GM19324 (cell line): ENCODE data around the gene CHMP4A.

Experiments
- ATAC-seq: cut with Tn5 transposase; IDR thresholded peaks from one replicate; pipeline ENCODE4 v1.9.1; 2021; ENCODE audit warnings: mild to moderate bottlenecking, moderate library complexity; ENCODE audit not compliant: unreplicated experiment, low FRiP score

Gene CHMP4A

GRCh38 chr14:24182110-24182882 is 31.0 kb downstream of the CHMP4A start:
- no peak for ATAC-seq

DNA sequence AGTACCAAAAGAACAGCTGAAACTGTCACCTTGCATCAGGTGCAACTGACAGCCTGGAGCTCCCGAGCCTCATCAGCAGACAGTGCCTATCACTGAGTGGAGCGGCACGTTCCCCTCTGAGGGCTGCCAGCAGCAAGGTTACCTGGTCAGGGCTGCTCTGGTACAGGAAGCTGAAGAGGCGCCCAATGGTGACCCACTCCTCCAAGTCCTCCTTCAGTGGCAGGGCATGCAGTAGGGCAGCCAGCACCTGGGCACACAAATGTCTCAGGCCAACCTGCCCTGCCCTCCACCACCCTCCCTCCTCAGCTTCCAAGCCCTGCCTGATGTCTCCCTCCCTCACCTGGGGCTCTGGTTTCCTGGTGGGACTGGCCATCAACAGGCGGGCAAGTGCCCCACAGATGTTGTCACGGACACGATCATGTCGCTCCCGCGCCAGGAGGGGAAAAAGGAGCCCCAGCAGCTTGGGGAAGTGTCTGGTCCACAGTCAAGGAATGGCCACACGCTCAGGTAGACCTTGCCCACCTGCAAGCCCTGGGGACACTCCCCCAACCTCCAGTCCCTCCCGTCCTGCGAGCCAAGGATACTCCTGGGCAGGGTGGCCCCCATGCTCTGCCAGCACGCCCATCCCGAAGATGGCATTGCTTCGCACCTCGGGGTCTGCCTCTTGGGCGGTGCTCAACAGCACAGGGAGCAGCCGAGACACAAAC is 31.8 kb downstream of the CHMP4A start:
- ATAC-seq = no peak

DNA sequence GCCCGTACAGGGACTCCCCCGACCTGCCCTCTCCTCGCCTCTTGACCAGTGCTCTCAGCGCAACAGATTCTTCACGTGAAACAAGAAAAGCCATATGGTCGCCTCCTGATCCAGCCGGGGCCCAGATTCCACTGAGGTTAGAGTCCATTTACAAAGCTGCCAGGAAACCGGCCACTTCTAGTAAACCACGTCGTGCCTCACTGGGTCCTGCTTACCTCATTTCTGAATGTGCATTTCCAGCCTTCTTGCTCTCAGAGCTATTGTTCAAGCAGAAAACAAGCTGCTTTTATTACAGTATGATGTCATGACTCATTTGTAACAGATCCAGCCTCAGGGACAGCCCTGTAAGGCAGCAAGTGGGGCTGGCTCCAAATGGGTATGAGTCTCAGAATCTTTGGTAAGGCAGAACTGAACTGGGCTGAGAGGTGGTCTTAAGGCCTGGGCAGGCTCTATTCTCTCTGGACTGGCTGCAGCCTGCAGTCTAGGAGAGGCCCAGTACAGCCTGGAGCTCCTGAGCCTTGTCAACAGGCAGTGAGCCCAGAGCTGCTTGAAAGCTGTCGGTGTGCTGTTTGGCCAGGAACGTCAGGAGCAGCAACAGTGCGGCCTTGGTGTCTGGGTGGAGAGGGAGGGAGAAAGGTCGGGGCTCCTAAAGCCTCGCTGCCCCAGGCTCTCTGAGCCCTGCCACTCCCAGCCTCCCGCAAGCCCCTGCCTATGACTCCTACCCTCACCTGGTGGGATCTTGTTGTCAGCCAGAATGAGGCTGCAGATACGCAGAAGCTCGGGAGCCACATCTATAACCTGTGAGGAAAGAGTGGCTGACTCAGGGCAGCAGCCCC is 33.1 kb downstream of the CHMP4A start:
- ATAC-seq = no peak

GRCh38 chr14:24179294-24179960 is 33.9 kb downstream of the CHMP4A start:
- ATAC-seq = no peak

DNA sequence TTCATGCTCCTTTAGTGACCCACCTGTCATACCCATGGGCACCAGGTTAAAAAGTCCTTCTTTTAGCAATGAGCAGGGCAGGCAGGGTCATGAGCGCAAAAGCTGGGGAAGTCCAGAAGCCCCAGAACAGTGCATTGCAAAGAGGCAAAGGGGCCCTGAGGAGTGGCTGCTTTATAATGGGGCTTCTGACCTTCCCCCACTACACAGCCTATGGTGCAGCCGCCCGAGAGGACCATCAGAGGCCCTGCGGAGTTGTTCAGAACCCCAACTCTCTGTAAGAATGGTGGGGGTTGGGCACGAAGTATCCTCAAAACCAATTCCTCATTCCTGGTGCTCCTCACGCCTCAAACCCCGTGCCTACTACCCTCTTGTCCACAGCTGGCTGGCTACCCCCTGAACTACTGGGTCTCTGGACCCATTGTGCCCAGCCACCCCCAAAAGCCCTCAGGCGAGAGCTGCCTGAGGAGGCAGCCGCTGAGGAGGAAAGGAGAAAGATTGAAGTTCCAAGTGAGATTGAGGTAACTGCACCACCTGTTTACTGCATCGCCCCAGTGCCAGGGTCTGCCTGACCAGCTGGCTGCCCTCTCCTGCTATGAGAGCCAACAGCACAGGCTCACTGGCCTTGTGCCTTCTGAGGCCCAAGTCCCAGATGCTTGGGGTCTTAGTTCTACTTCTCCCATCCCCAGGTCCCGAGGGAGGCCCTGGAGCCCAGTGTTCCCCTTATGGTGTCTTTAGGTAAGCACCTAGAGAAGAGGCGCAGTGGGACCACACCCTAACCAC is 34.7 kb downstream of the CHMP4A start:
- no peak for ATAC-seq

- ATAC-seq = no peak
Observed at GRCh38 chr14:24177891-24178290, 35.4 kb downstream of the CHMP4A start.

GRCh38 chr14:24177041-24177825 is 36.1 kb downstream of the CHMP4A start:
- ATAC-seq = no peak

DNA sequence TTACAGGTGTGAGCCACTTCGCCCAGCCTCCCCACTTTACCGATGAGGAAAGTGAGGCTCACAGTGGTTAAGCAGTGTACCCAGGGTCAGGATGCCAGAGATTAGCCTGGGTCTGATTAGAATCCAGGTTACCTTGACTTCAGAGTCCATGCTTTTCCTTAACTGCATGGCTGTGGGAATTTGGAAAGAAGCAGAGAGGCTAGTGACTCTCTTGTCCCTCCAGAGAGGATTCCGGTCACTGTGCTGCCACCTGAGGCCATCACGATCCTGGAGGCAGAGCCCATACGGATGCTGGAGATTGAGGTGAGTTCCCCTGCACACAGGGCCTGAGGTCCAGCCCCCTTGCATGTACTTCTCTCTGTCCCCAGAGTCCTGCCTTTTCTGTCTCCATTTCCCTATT is 36.7 kb downstream of the CHMP4A start:
- ATAC-seq = no peak

DNA sequence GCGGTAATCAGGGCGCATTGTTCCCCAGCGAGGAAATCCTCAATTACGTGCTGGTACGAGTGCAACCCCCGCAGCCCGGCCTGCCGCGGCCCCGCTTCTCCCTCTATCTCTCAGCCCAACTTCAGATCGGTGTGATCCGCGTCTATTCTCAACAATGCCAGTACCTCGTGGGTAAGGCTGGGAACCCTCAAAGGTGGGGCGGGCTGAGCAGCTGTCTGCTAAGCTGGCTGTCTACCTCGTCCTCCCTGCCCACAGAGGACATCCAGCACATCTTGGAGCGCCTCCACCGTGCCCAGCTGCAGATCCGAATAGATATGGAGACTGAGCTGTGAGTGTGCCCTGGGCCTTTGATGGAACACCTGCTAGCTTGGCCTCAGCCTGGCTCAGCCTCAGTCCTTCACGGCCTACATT is 40.4 kb downstream of the CHMP4A start:
- no peak for ATAC-seq

GRCh38 chr14:24172261-24172860 is 40.9 kb downstream of the CHMP4A start:
- ATAC-seq = no peak

- peak; percentile 83 for ATAC-seq
Observed at GRCh38 chr14:24171422-24172260, 41.6 kb downstream of the CHMP4A start, which contains the start of gene REC8. TSS of gene REC8 (plus strand) at chr14:24172080. CDS start at chr14:24172553, 473 bp downstream.

- ATAC-seq = no peak
Observed at GRCh38 chr14:24167469-24168114, 45.7 kb downstream of the CHMP4A start.

DNA sequence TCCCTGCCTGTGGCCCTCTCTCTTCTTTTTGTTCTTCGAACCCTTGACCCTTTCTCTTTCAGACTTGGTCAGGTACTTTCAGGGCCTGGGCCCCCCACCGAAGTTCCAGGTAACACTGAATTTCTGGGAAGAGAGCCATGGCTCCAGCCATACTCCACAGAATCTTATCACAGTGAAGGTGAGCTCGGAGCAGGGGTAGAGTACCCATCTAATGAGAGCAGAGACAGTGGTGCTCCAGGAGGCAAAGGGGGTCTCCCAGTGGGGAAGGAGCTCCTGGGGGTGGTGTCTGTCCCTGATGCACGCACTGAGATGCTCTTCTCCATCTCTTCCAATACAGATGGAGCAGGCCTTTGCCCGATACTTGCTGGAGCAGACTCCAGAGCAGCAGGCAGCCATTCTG is 47.5 kb downstream of the CHMP4A start:
- ATAC-seq = no peak

GRCh38 chr14:24164518-24164991 is 48.7 kb downstream of the CHMP4A start:
- ATAC-seq = no peak

DNA sequence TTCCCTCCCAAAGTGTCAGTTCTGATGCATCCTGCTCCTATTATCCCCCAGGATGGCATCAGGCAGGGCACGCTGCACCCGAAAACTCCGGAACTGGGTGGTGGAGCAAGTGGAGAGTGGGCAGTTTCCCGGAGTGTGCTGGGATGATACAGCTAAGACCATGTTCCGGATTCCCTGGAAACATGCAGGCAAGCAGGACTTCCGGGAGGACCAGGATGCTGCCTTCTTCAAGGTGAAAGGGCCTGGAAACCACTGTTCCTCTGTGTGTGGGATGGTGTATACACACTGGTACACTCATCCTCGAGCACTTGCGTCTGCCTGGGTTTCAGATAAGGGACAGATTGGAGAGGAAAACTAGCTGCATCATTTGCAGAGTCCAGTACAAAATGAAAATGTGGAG is 51.2 kb downstream of the CHMP4A start:
- no peak for ATAC-seq

DNA sequence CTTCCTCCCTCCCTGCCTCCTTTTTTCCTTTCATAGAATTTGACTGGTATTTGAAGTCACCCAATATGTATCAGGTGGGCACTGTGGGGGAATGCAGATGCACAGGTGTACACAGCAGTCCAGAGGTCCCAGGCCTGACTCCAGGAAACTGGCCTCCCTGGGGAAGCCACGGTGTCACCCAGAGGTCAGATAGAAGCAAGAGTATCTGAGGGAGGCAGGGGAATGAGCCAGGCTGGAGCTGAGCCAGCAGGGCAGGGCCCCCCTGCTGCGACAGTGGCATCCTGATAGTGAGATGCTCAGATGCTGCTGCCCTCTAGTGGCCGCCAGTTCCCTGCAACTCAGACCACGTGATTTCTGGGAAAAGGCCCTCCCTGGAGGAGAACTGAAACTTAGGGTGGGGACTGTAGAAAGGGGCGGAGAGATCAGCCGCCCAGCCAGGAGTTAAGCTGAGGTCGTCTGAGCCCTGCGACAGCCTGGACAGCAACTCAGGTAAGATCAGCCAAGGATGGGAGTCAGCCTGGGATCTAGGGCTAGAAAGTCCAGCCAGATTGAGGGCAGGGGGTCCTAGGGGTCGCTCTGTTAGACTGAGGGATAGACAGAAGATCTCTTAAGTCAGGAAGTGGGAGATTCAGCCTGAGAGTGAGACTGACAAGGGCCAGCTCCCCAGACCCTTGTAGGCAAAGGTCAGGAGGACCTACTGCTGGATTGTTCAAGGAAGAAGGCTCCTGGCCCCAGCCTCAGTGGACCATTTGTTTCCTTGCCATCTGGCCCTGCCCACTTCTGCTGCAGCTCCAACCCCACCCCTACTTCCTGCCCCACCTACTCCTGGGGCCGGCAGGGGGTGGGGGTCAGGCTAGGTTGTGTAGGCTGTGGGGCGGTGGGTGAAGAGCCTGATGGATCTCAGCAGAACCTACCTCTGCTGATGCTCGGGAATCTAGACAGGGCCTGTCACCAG is 52.2 kb downstream of the CHMP4A start, which contains the start of gene IRF9:
IRF9 (plus strand) TSS at position 416 of the 955 bp plus-strand sequence. CDS start 880 bp downstream, outside the sequence.
- ATAC-seq = peak; percentile 83
